HG03025 (cell line): Measurements from ENCODE around the gene RASSF3.
"Not testable (repeated sequence)": the region's sequence is repeated elsewhere in the genome, so short reads cannot be mapped to it uniquely, and the experiment has no call there.

Source experiments
- ATAC-seq: cut with Tn5 transposase; IDR thresholded peaks from one replicate; pipeline ENCODE4 v1.9.1; 2021; ENCODE audit warnings: mild to moderate bottlenecking, moderate library complexity; ENCODE audit not compliant: unreplicated experiment, low FRiP score

Gene RASSF3

GRCh38 chr12:64595863-64596793 is 14.2 kb upstream of the RASSF3 start:
- no peak for ATAC-seq

- no peak for ATAC-seq
Measured at GRCh38 chr12:64598831-64599230, 11.5 kb upstream of the RASSF3 start.

GRCh38 chr12:64600164-64600561 is 10.1 kb upstream of the RASSF3 start:
- no peak for ATAC-seq

GRCh38 chr12:64603183-64603841 is 7.0 kb upstream of the RASSF3 start:
- no peak for ATAC-seq

- ATAC-seq, result peak; percentile 31
Measured at GRCh38 chr12:64608901-64609535, 1.3 kb upstream of the RASSF3 start.

GRCh38 chr12:64609536-64610078 is 688 bp upstream of the RASSF3 start:
- ATAC-seq, result peak; percentile 2

- peak; percentile 45 for ATAC-seq
Measured at GRCh38 chr12:64610660-64611340, 505 bp downstream of the RASSF3 start.

GRCh38 chr12:64611341-64612284 is 1.3 kb downstream of the RASSF3 start:
- ATAC-seq, result no peak

- no peak for ATAC-seq
Measured at GRCh38 chr12:64612843-64613242, 2.5 kb downstream of the RASSF3 start.

GRCh38 chr12:64613775-64614398 is 3.6 kb downstream of the RASSF3 start:
- ATAC-seq, result not testable (repeated sequence)

GRCh38 chr12:64616201-64616600 is 5.9 kb downstream of the RASSF3 start:
- ATAC-seq, result no peak

- ATAC-seq, result peak; percentile 39
Measured at GRCh38 chr12:64618953-64619590, 8.8 kb downstream of the RASSF3 start.

GRCh38 chr12:64621257-64621942 is 11.1 kb downstream of the RASSF3 start:
- peak; percentile 72 for ATAC-seq

GRCh38 chr12:64624035-64624434 is 13.7 kb downstream of the RASSF3 start:
- no peak for ATAC-seq

GRCh38 chr12:64625243-64626077 is 15.2 kb downstream of the RASSF3 start:
- peak; percentile 53 for ATAC-seq

- ATAC-seq, result not testable (repeated sequence)
Measured at GRCh38 chr12:64626588-64626987, 16.3 kb downstream of the RASSF3 start.

- ATAC-seq, result no peak
Measured at GRCh38 chr12:64627771-64628170, 17.5 kb downstream of the RASSF3 start.
